Uterus (tissue), 4 donors: ENCODE measurements around the gene ZDHHC11B. TPM values are rescaled to one million over a fixed set of nuclear protein-coding genes. Genes with fewer than 3 reads are reported as not detected.

Experiments used
- DNase-seq, 2 donors: peaks; one replicate each; pipeline ENCODE4 v3.0.0-alpha.2; 2019 to 2020
- H3K27ac ChIP-seq, 2 donors: fragments of 200-600 bp; sonication (generic); 1 replicate in 1 of 2; 2 replicates in 1 of 2; pipeline ENCODE4 v1.5.1; 2016 to 2018
- H3K27me3 ChIP-seq, 2 donors: fragments of 200-600 bp; sonication (generic); one replicate each; pipeline ENCODE4 v1.5.1; 2018 to 2019; ENCODE audit warnings: control low read depth in 1 of 2
- H3K36me3 ChIP-seq, 2 donors: fragments of 200-600 bp; sonication (generic); one replicate each; pipeline ENCODE4 v1.5.1; 2019; ENCODE audit warnings: control low read depth in 1 of 2
- H3K4me1 ChIP-seq, 2 donors: fragments of 200-600 bp; sonication (generic); one replicate each; pipeline ENCODE4 v1.5.1; 2018 to 2019; ENCODE audit warnings: control low read depth in 1 of 2
- H3K4me3 ChIP-seq, 2 donors: fragments of 200-600 bp; sonication (generic); 1 replicate in 1 of 2; 2 replicates in 1 of 2; pipeline ENCODE4 v1.5.1; 2018 to 2019; ENCODE audit warnings: mild to moderate bottlenecking in 1 of 2
- H3K9me3 ChIP-seq, 2 donors: fragments of 200-600 bp; sonication (generic); one replicate each; pipeline ENCODE4 v1.5.1; 2019; ENCODE audit warnings: control low read depth in 1 of 2
- CTCF ChIP-seq, 4 experiments: fragments of 200-600 bp in 2 of 4; fragments of 450-650 bp in 2 of 4; sonication (generic) in 2 of 4; IDR thresholded peaks; one replicate each; pipeline ENCODE4 v1.5.1; 2016 to 2019; ENCODE audit warnings: antibody characterized with exemption in 4 of 4, mild to moderate bottlenecking in 2 of 4, moderate library complexity in 1 of 4
- POLR2A ChIP-seq, 2 donors: fragments of 450-650 bp; IDR thresholded peaks; one replicate each; pipeline ENCODE4 v1.6.1; 2016; ENCODE audit warnings: antibody characterized with exemption in 2 of 2, mild to moderate bottlenecking in 1 of 2, moderate library complexity in 1 of 2
- intact Hi-C: fragments of 100-400 bp; cut with DNase I; formaldehyde crosslinking; loops from one replicate; pipeline ENCODE4 v1.15.1; 2023; ENCODE audit warnings: low total_unique reads
- total RNA-seq, 4 donors: library from RNA; depleted of rRNA in 3 of 4; stranded (reverse); fragments of >200 nt in 3 of 4; gene quantifications; one replicate each; pipeline versions ENCODE4 v1.1.0 to v1.2.4, GENCODE V29; 2014 to 2023
- donor health status: DM: yes; HTN: yes; CAD: no.

The ZDHHC11B gene
- total RNA-seq, 4 donors from 2014 or later, result under 0.01 to 15.1 (median 1.5) TPM

- peak in 1 of 2 donors; percentile 61 for DNase-seq
- TF ChIP-seq POLR2A (IDR thresholded peaks at IDR 0.05) (no peak), CTCF (IDR thresholded peaks at IDR 0.05) (no peak)
- Histone ChIP-seq H3K9me3 (no peaks in the 10 kb centered on the region), H3K27ac (peak overlapping the region in 1 of 2 donors; percentile 6), H3K27me3 (no peaks in the 10 kb centered on the region), H3K4me3 (no peak overlapping the region), H3K4me1 (peaks cover 0 to 7% of the 10 kb centered on the region in 2 donors), H3K36me3 (no peaks in the 10 kb centered on the region)
- intact Hi-C loops, result no loop called here
Measured at GRCh38 chr5:759111-759751, 25.3 kb downstream of the ZDHHC11B start.

GRCh38 chr5:758698-759053 lies 25.9 kb downstream of the ZDHHC11B start:
- peaks cover 0 to 7% of the 10 kb centered on the region in 2 donors for H3K4me1 ChIP-seq
- peak in 1 of 2 donors; percentile 28 for DNase-seq
- no peaks in the 10 kb centered on the region for H3K9me3 ChIP-seq
- no peaks in the 10 kb centered on the region for H3K36me3 ChIP-seq
- TF ChIP-seq CTCF (IDR thresholded peaks at IDR 0.05), result no peak
- TF ChIP-seq POLR2A (IDR thresholded peaks at IDR 0.05), result no peak
- no peaks in the 10 kb centered on the region for H3K27me3 ChIP-seq
- peak overlapping the region in 1 of 2 donors; percentile 6 for H3K27ac ChIP-seq
- no peak overlapping the region for H3K4me3 ChIP-seq
- intact Hi-C loops, result no loop called here

- intact Hi-C loops, result no loop called here
- Histone ChIP-seq H3K4me3 (no peak overlapping the region), H3K27ac (no peak overlapping the region), H3K4me1 (peaks cover 0 to 7% of the 10 kb centered on the region in 2 donors), H3K36me3 (no peaks in the 10 kb centered on the region), H3K27me3 (no peaks in the 10 kb centered on the region), H3K9me3 (no peaks in the 10 kb centered on the region)
- TF ChIP-seq CTCF (IDR thresholded peaks at IDR 0.05), result no peak
- no peak for TF ChIP-seq POLR2A (IDR thresholded peaks at IDR 0.05)
- peak in 1 of 2 donors; percentile 21 for DNase-seq
Measured at GRCh38 chr5:757931-758697, 26.4 kb downstream of the ZDHHC11B start.

- Histone ChIP-seq H3K36me3 (no peaks in the 10 kb centered on the region), H3K27ac (no peak overlapping the region), H3K27me3 (no peaks in the 10 kb centered on the region), H3K4me3 (no peak overlapping the region), H3K9me3 (no peaks in the 10 kb centered on the region), H3K4me1 (peaks cover 0 to 7% of the 10 kb centered on the region in 2 donors)
- intact Hi-C loops, result no loop called here
- DNase-seq, result peak in 1 of 2 donors; percentile 21
- TF ChIP-seq POLR2A (IDR thresholded peaks at IDR 0.05), result no peak
- no peak for TF ChIP-seq CTCF (IDR thresholded peaks at IDR 0.05)
Measured at GRCh38 chr5:757346-757930, 27.1 kb downstream of the ZDHHC11B start.

GRCh38 chr5:756865-757345 lies 27.6 kb downstream of the ZDHHC11B start:
- peak; percentile 8 to 25 for DNase-seq
- H3K36me3 ChIP-seq, result no peaks in the 10 kb centered on the region
- H3K4me3 ChIP-seq, result no peak overlapping the region
- peaks cover 0 to 7% of the 10 kb centered on the region in 2 donors for H3K4me1 ChIP-seq
- no peak overlapping the region for H3K27ac ChIP-seq
- H3K27me3 ChIP-seq, result no peaks in the 10 kb centered on the region
- TF ChIP-seq CTCF (IDR thresholded peaks at IDR 0.05) (no peak), POLR2A (IDR thresholded peaks at IDR 0.05) (no peak)
- no peaks in the 10 kb centered on the region for H3K9me3 ChIP-seq
- intact Hi-C loops, result no loop called here
